Measurements from ENCODE around the gene KLHL30. TPM values are rescaled to one million over a fixed set of nuclear protein-coding genes. Genes with fewer than 3 reads are reported as not detected.

Gene KLHL30
- 1.0 and 1.2 TPM in 2 replicates for total RNA-seq
- long read RNA-seq, result 0 reads

- Mint-ChIP-seq H3K27me3 (ENCODE audit: unreplicated experiment) (no peaks in the 10 kb centered on the region), H3K4me1 (ENCODE audit: unreplicated experiment) (peaks cover 19% of the 10 kb centered on the region), H3K36me3 (ENCODE audit: unreplicated experiment) (no peaks in the 10 kb centered on the region), H3K4me3 (ENCODE audit: unreplicated experiment) (no peak within 1 kb of the TSS), H3K27ac (ENCODE audit: unreplicated experiment) (no peak within 1 kb of the TSS), H3K9me3 (ENCODE audit: unreplicated experiment) (no peaks in the 10 kb centered on the region)
- TF ChIP-seq CTCF (IDR thresholded peaks at IDR 0.05), result no peak
- no peak for DNase-seq (ENCODE audit: extremely low spot score, unreplicated experiment)
These were observed at the start of gene KLHL30 for GRCh38 chr2:238138331-238139195. TSS of gene KLHL30 (plus strand) at chr2:238138668. CDS start at chr2:238140755, 2,087 bp downstream.

GRCh38 chr2:238090887-238091286 lies 47.6 kb upstream of the KLHL30 start:
- Mint-ChIP-seq H3K27me3 (ENCODE audit: unreplicated experiment) (no peaks in the 10 kb centered on the region), H3K27ac (ENCODE audit: unreplicated experiment) (no peak overlapping the region), H3K4me3 (ENCODE audit: unreplicated experiment) (no peak overlapping the region), H3K36me3 (ENCODE audit: unreplicated experiment) (peaks cover 13% of the 10 kb centered on the region), H3K9me3 (ENCODE audit: unreplicated experiment) (no peaks in the 10 kb centered on the region), H3K4me1 (ENCODE audit: unreplicated experiment) (no peaks in the 10 kb centered on the region)
- TF ChIP-seq CTCF (IDR thresholded peaks at IDR 0.05), result no peak
- DNase-seq (ENCODE audit: extremely low spot score, unreplicated experiment), result peak; percentile 59

- Mint-ChIP-seq H3K4me1 (ENCODE audit: unreplicated experiment) (peaks cover 5% of the 10 kb centered on the region), H3K27ac (ENCODE audit: unreplicated experiment) (no peak overlapping the region), H3K9me3 (ENCODE audit: unreplicated experiment) (no peaks in the 10 kb centered on the region), H3K4me3 (ENCODE audit: unreplicated experiment) (no peak overlapping the region), H3K36me3 (ENCODE audit: unreplicated experiment) (peaks cover 13% of the 10 kb centered on the region), H3K27me3 (ENCODE audit: unreplicated experiment) (no peaks in the 10 kb centered on the region)
- DNase-seq (ENCODE audit: extremely low spot score, unreplicated experiment), result peak; percentile 72
- no peak for TF ChIP-seq CTCF (IDR thresholded peaks at IDR 0.05)
These were observed 46.9 kb upstream of the KLHL30 start for GRCh38 chr2:238091436-238092060.

GRCh38 chr2:238092486-238093035 lies 45.9 kb upstream of the KLHL30 start:
- Mint-ChIP-seq H3K27ac (ENCODE audit: unreplicated experiment) (no peak overlapping the region), H3K27me3 (ENCODE audit: unreplicated experiment) (no peaks in the 10 kb centered on the region), H3K4me1 (ENCODE audit: unreplicated experiment) (peaks cover 6% of the 10 kb centered on the region), H3K36me3 (ENCODE audit: unreplicated experiment) (peaks cover 13% of the 10 kb centered on the region), H3K4me3 (ENCODE audit: unreplicated experiment) (no peak overlapping the region), H3K9me3 (ENCODE audit: unreplicated experiment) (no peaks in the 10 kb centered on the region)
- TF ChIP-seq CTCF (IDR thresholded peaks at IDR 0.05), result no peak
- peak; percentile 76 for DNase-seq (ENCODE audit: extremely low spot score, unreplicated experiment)
